Stimulated activated naive CD8-positive, alpha-beta T cell treated with anti-CD3 and anti-CD28 coated beads, Interleukin-15, amount 100 ng/mL, for 72 hours (primary cell): ENCODE results near the gene SEMA3E.
"Not testable (repeated sequence)": the region's sequence is repeated elsewhere in the genome, so short reads cannot be mapped to it uniquely, and the experiment has no call there.

ENCODE experiments used
- ATAC-seq: fragments of 150-1000 bp; cut with Tn5 transposase; 2 replicates; pipeline ENCODE4 v1.10.0; 2021; ENCODE audit warnings: mild to moderate bottlenecking, moderate library complexity
- DNase-seq, 2 donors: peaks; one replicate each; pipeline ENCODE4 v3.0.0; 2021 to 2022
- H3K27ac Mint-ChIP-seq, 2 donors: one replicate each; pipeline ENCODE4 v1.8.0; 2022; ENCODE audit warnings: mild to moderate bottlenecking in 2 of 2, mixed read lengths in 2 of 2, moderate library complexity in 2 of 2
- H3K27me3 Mint-ChIP-seq: one replicate; pipeline ENCODE4 v1.8.0; 2022; ENCODE audit warnings: mixed read lengths
- H3K4me1 Mint-ChIP-seq: one replicate; pipeline ENCODE4 v1.8.0; 2022; ENCODE audit warnings: mild to moderate bottlenecking, mixed read lengths
- H3K4me3 Mint-ChIP-seq, 2 donors: one replicate each; pipeline ENCODE4 v1.8.0; 2022; ENCODE audit warnings: mild to moderate bottlenecking in 2 of 2, mixed read lengths in 2 of 2, moderate library complexity in 1 of 2
- H3K9me3 Mint-ChIP-seq, 2 donors: one replicate each; pipeline ENCODE4 v1.8.0; 2022; ENCODE audit warnings: mixed read lengths in 2 of 2

The SEMA3E gene

DNA sequence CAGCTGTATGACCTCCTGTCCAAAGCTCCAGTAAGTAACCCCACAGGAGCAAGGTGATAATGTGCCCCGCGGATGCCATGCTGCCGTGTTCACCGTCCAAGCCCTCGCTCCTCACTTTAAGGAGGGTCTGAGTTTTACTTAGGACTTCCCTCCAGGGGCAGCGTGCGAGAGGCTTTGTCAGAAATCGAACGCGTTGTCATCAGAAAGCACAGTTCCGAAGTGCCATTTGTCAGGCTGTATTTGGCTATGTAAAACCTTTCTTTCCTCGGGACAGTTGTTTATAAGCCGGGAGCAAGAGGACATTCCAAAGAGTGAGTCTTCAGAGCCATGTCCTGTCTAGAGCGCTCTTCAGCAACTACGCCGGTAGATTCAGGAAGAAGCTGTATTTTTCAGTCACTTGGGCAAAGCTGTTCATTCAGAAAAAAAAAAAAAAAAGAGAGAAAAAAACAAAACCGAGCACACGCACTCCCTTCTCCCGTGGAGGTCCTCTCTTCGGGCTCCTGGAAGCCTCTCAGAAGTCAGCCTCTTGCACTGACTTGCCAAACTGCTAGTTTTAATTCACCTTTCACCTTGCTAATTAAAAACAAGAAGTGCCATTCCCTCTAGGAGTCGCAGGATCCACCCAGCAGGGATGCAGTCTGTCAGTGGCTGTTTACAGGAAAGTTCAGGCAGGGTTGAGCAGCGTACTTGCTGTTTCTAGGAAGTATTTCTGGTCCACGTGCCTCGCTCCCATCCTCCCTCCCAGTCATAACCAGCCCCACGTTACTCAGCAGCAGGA lies at the start of gene SEMA3E:
TSS of gene SEMA3E (minus strand) at position 676 of the 778 bp plus-strand sequence.
- Mint-ChIP-seq H3K4me3 (no peak within 1 kb of the TSS), H3K27me3 (peaks cover 16% of the 10 kb centered on the region), H3K9me3 (no peaks in the 10 kb centered on the region), H3K27ac (no peak within 1 kb of the TSS), H3K4me1 (no peaks in the 10 kb centered on the region)
- no peak for DNase-seq
- ATAC-seq: no peak

DNA sequence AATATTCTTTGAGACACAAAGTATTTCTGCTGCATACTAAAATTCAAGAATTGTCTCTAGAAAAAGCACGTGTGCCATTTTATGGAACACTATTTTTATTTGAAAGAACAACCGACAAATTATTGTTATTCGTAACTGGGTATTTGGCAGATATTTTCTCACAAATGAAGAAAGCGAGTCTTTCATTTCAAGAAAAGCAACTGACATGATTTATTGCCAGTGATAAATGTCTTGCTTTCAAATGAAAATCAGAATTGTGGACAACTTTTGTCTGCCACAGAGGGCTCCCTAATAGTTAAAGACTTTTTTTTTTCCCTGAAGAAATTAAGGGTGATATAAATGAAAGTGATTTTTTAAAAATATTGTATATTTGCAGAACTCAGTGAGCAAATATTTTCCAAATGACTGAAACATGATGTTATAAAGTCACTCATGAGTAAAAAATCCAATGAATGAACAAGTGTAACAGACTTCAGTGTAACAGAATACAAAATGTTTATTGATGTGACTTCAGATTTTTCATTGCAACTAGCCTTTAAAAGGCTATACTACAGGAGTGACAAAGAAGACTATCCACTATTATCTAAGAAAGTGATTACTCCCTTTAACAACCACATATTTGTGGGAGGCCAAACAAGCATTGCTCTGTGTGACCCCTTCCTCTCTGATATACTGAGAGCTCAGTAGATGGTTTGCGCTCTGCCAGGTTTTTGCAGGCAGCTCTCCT lies 49.0 kb upstream of the SEMA3E start:
- H3K9me3 Mint-ChIP-seq: peaks cover 0 to 4% of the 10 kb centered on the region in 2 donors
- no peak for DNase-seq

DNA sequence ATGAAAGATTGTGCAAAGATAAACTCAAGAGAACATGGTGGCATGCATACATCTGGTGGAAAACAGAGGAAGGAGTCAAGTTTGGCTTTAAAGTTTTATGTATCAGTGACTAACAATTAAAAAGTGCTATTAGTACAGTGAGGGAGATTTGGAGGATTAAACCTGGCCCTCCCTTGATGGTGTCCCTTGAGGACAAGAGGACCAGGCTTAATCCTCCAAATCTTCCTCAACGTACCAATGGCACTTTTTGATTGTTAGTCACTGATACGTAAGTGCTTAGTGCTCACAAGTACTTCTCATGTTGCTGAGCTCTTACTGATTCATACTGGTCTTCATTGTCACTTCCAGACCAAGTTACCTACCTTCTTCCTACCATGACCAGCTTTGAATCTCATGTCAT lies 47.2 kb upstream of the SEMA3E start:
- DNase-seq: no peak
- peaks cover 3 to 4% of the 10 kb centered on the region in 2 donors for H3K9me3 Mint-ChIP-seq
- no peak overlapping the region for H3K27ac Mint-ChIP-seq
- no peak for ATAC-seq
- no peaks in the 10 kb centered on the region for H3K4me1 Mint-ChIP-seq
- H3K4me3 Mint-ChIP-seq: no peak overlapping the region
- peaks cover 2% of the 10 kb centered on the region for H3K27me3 Mint-ChIP-seq

More for the DNA sequence above, 49.0 kb upstream of the SEMA3E start:
- ATAC-seq: no peak
- no peaks in the 10 kb centered on the region for H3K27me3 Mint-ChIP-seq
- H3K4me1 Mint-ChIP-seq: no peaks in the 10 kb centered on the region
- H3K4me3 Mint-ChIP-seq: no peak overlapping the region
- H3K27ac Mint-ChIP-seq: no peak overlapping the region

DNA sequence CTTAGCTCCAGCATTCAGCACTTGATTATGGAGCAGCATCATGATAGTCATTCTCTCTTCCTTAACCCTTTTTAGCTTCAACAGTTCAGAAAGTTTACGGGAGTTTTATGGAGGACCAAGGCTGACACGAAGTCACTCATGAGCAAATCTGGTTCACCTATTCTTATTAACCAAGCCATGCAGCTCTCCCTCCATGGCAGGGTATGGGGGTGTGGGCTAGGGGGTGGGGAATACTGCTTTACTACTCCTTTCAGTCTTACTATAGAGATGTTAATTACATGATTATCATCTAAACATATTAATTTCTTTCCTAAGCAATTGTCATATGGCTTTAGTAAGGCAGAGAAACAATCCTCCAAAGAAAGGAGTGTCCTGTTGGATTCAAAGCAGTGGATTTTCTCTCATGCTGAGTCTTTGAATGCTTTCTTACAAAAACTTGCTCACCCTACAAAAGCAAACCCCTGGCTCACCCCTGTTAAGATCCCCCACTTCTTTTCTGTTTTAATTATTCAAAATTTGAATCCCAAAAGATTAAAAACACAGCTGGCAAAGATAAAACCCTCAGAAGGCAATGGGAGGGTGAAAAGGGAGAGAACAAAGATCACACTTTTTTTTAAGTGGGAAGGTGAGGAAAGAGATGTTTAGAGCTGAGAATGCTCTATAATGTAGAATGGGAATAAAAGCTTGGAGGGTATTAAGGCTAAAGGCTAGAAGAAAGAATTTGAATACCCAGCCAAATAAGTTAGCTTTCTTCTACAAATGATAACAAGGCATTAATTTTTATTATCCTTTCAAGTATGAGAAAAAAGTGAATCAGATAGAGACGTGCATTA lies 46.4 kb upstream of the SEMA3E start:
- no peak for ATAC-seq
- H3K27me3 Mint-ChIP-seq: peaks cover 8% of the 10 kb centered on the region
- no peak for DNase-seq
- H3K9me3 Mint-ChIP-seq: peaks cover 4 to 8% of the 10 kb centered on the region in 2 donors
- H3K27ac Mint-ChIP-seq: no peak overlapping the region
- H3K4me1 Mint-ChIP-seq: no peaks in the 10 kb centered on the region
- no peak overlapping the region for H3K4me3 Mint-ChIP-seq

DNA sequence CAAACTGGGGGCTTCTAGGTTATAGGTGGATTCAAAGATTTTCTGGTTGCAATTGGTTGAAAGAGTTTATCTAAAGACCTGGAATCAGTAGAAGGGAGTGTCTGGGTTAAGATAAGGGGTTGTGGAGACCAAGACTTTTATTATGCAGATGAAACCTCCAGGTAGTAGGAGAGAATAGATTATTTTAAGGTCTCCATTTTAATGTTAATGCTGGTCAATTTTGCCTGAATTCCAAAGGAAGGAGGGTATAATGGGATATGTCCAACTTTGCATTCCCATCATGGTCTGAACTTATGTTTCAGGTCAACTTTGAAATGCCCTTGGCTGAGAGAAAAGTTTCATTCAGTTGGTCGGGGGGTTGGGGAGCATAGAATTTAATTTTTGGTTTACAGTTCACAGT lies 44.3 kb upstream of the SEMA3E start:
- ATAC-seq (no peak), DNase-seq (no peak)
- Mint-ChIP-seq H3K4me3 (no peak overlapping the region), H3K27me3 (peaks cover 8% of the 10 kb centered on the region), H3K27ac (no peak overlapping the region), H3K9me3 (peaks cover 4 to 8% of the 10 kb centered on the region in 2 donors), H3K4me1 (no peaks in the 10 kb centered on the region)

DNA sequence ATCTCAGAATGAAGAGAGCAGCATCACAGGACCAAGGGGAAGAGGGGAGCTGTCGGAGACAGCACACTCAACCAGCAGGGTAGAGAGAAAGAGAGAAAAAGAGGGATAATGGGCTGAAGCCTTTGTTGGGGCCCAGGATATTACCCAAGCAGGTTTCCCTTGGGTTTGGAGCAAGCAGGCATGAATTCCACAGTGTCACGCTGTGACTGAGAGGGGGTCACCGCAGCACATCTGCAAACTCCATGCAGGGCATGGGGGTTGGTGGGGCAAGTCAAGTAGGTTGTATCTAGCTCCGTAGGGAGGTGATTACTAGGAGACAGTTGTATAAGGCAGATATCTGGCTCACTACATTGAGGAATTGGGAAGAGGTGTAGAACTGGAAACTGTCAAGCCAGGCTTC lies 42.2 kb upstream of the SEMA3E start:
- ATAC-seq (no peak), DNase-seq (no peak)
- no peak overlapping the region for H3K27ac Mint-ChIP-seq
- H3K9me3 Mint-ChIP-seq: peaks cover 4 to 8% of the 10 kb centered on the region in 2 donors
- no peaks in the 10 kb centered on the region for H3K4me1 Mint-ChIP-seq
- H3K4me3 Mint-ChIP-seq: no peak overlapping the region
- peaks cover 8% of the 10 kb centered on the region for H3K27me3 Mint-ChIP-seq

DNA sequence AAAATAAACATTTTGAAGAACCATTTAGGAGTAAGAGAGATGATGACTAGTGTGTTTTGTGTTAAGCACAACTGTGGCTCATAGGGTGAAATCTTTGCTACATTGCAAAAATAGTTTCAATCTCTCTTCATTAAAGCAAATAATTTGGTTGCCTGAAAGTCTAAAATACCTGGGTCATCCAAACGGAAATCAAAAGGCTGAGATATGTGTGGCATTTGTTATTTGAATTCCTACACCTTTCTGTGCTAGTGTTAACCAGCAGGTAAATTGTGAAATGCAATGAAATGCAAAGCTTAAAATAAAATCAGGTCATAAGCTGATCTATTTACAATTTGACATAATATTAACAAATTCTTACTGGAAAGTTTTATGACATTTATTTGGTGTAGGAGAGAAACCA lies 40.9 kb upstream of the SEMA3E start:
- no peak for ATAC-seq
- DNase-seq: no peak
- Mint-ChIP-seq H3K4me1 (no peaks in the 10 kb centered on the region), H3K4me3 (no peak overlapping the region), H3K27me3 (peaks cover 8% of the 10 kb centered on the region), H3K27ac (no peak overlapping the region), H3K9me3 (peaks cover 0 to 8% of the 10 kb centered on the region in 2 donors)

DNA sequence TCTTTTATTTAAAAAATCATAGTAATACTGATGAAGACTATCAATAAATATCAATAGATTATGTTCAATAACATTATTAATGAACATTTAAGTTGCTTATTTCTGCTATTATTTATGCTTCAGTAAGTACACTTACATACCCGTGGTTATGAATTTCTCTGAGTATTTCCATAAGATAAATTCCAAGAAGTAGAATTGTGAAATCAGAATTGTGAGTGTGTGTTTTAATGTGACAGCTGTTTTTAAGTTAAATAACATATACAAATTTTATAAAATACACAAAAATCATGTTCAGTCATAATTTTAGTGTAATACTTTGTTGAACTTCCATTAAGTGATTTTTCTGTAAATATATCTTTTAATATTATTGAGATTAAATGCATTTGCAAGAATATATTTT lies 37.5 kb upstream of the SEMA3E start:
- Mint-ChIP-seq H3K27ac (no peak overlapping the region), H3K9me3 (peaks cover 0 to 8% of the 10 kb centered on the region in 2 donors), H3K27me3 (peaks cover 8% of the 10 kb centered on the region), H3K4me1 (no peaks in the 10 kb centered on the region), H3K4me3 (no peak overlapping the region)
- no peak for DNase-seq
- ATAC-seq: no peak

DNA sequence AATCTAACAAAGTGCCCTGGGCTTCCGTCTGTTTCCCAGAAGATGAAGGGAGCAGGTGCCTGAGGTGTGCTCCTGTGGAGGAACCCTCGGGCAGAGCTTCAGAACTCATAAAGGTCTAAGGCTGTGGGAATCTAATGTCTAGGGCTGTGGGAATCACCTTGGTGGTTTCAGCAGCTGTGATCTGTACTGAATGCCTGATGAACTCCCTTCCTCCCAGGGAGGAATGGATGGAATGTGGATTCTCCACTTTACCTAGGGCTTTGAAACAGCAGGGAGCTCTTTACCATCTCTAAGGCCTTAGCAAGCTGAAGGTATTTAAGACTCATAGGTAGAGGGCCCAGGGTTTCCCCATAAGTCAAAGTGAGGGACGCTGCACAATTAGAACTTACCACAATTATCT lies 36.0 kb upstream of the SEMA3E start:
- DNase-seq (no peak), ATAC-seq (no peak)
- Mint-ChIP-seq H3K9me3 (no peaks in the 10 kb centered on the region), H3K4me1 (no peaks in the 10 kb centered on the region), H3K27me3 (no peaks in the 10 kb centered on the region), H3K4me3 (no peak overlapping the region), H3K27ac (peak overlapping the region in 1 of 2 donors; percentile 61)

DNA sequence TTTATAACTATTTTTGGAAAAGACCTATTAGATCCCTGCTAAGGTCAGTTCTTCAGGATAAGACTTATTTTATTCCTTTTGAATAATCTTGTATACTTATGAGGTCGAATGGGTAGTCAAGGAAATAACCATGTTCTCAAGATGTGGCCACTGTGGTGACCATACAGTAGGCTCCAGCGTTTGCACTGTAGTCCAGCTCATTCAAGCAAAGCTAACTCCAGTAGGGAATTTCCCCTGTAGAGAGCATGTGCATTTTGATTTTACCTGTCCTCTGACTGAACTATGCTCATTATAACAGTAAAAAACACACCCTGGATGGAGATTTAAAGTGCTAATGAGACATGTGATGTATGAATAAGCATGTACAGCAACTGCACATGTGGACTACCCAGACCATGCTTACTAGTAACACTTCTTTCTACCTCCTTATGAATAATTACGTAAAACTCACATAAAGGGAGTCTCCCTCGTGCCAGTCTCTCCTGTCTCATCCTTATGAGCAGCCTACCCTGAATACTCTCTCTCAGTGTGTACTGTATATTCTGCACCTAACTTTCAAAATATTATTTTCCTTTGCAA lies 32.4 kb upstream of the SEMA3E start:
- ATAC-seq (no peak), DNase-seq (no peak)
- Mint-ChIP-seq H3K4me1 (no peaks in the 10 kb centered on the region), H3K4me3 (no peak overlapping the region), H3K9me3 (no peaks in the 10 kb centered on the region), H3K27me3 (no peaks in the 10 kb centered on the region), H3K27ac (no peak overlapping the region)

DNA sequence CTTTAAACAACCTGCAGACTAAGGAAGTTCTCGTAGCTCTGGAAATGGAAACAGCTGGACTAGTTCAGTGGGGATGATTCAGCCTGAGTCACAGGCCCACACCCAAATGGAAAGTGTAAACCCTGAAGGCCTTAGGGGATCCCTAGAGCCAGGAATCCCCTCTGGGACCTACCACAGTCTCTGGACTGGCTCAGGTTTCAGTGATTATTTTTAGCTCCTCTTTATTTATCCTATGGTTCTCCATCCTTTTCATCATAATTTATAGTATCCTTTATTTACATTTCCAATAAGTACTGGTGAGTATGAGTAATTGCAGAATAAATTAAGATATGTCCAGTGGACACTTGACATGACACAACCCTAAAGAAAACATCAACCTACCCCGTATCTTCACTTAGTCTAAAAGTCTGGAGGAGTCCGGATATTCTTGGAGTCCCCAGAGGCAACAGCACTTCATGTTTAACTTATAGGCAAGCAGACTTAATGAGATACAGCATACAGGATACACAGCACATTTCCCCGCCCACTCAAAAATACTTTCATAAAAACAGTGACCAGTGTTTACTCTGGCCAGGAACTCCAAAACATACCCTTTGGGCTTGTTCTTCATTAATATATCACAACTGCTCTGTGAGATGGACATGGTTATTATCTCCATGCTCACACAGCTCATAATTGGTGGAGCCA lies 28.4 kb upstream of the SEMA3E start:
- no peaks in the 10 kb centered on the region for H3K4me1 Mint-ChIP-seq
- DNase-seq: no peak

DNA sequence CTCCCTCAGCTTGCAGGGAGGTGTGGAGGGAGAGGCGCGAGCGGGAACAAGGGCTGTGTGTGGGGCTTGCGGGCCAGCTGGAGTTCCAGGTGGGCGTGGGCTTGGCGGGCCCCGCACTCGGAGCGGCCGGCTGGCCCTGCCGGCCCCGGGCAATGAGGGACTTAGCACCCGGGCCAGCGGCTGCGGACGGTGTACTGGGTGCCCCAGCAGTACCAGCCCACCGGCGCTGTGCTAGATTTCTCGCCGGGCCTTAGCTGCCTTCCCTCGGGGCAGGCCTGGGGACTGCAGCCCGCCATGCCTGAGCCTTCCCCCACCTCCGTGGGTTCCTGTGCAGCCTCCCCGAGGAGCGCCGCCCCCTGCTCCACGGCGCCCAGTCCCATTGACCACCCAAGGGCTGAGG lies 24.4 kb upstream of the SEMA3E start:
- ATAC-seq, DNase-seq, H3K27me3 Mint-ChIP-seq, H3K4me3 Mint-ChIP-seq, H3K27ac Mint-ChIP-seq, H3K9me3 Mint-ChIP-seq, H3K4me1 Mint-ChIP-seq: not testable (repeated sequence)

More for the DNA sequence above, 28.4 kb upstream of the SEMA3E start:
- H3K4me3 Mint-ChIP-seq: no peak overlapping the region
- peaks cover 6% of the 10 kb centered on the region in 2 donors for H3K9me3 Mint-ChIP-seq
- ATAC-seq: no peak
- H3K27me3 Mint-ChIP-seq: no peaks in the 10 kb centered on the region
- H3K27ac Mint-ChIP-seq: no peak overlapping the region

DNA sequence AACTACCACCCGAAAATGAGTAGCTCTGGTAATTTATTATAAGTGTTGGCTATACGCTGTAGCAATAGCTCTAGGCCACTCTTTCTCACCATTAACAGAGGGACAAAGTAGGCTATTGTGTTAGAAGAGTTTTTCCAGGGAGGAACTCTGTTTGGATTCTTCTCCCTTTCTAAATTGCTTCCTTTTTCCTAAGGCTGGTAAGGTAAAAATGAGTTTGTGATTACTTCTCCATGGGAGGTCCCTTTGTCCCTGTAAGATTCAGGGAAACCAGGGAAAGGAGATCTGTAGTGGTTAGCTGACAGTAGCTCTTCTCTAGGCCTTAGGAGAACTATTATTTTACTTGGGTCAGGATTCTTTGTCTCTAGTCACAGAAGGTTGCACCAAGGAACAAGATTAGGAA lies 23.2 kb upstream of the SEMA3E start:
- Mint-ChIP-seq H3K27ac (no peak overlapping the region), H3K4me1 (no peaks in the 10 kb centered on the region), H3K9me3 (peaks cover 6% of the 10 kb centered on the region in 2 donors), H3K4me3 (no peak overlapping the region), H3K27me3 (no peaks in the 10 kb centered on the region)
- ATAC-seq: no peak
- DNase-seq: no peak

DNA sequence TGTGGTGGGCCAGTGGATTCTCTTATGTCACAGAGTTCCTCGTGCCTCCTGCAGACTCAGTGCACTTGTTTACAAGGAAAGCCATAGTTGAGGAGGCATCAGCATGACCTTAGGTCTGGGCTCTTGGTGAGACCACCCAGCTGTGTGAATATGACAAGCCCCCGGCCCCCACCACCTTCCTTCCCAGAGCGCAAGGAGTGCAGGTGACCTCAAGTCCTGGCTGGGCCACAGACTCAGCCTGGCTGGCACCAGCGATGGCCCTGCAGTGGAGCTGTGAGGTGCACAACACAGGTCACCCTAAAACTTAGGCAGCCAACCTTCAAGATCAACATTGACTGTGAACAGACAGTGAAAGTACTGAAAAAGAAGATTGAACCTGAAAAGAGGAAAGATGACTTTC lies 14.2 kb upstream of the SEMA3E start:
- no peak for DNase-seq
- Mint-ChIP-seq H3K4me1 (no peaks in the 10 kb centered on the region), H3K9me3 (no peaks in the 10 kb centered on the region), H3K4me3 (no peak overlapping the region), H3K27ac (no peak overlapping the region), H3K27me3 (no peaks in the 10 kb centered on the region)
- no peak for ATAC-seq

DNA sequence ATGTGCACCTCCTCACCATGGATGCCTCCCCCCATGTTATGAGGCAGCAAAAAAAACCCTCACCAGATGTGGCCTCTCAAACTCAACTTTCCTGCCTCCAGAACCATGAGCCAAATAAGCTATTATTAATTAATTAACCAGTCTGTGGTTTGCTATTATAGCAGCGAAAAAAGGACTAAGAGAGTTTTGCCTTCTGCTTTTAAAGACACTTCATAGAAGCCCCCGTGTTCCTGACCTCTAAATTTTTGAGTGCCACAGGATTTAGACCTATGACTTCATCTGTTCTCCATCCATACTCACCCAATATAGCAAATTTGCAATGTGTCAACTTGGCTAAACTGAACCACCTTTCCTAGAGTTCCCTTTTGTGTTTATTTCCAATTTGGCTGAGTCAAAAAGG lies 9.2 kb upstream of the SEMA3E start:
- ATAC-seq (no peak), DNase-seq (no peak)
- H3K27me3 Mint-ChIP-seq: no peaks in the 10 kb centered on the region
- no peak overlapping the region for H3K4me3 Mint-ChIP-seq
- H3K27ac Mint-ChIP-seq: no peak overlapping the region
- H3K9me3 Mint-ChIP-seq: no peaks in the 10 kb centered on the region
- H3K4me1 Mint-ChIP-seq: no peaks in the 10 kb centered on the region
